Choroid plexus epithelial cell (primary cell): ENCODE data around the gene ATP5ME.

Experiments used
- DNase-seq: peaks from one replicate; pipeline ENCODE4 v3.0.0-alpha.2; 2010; ENCODE audit warnings: low read depth
- H3K4me3 ChIP-seq: 2 replicates; pipeline ENCODE4 v1.5.1; 2011; ENCODE audit warnings: low read depth, mild to moderate bottlenecking, control low read depth, low read length, moderate library complexity
- CTCF ChIP-seq: conservative IDR thresholded peaks from 2 replicates; pipeline ENCODE4 v1.5.1; 2011; ENCODE audit warnings: low read depth, mild to moderate bottlenecking, control low read depth, inconsistent platforms, low read length, moderate library complexity

ATP5ME gene

GRCh38 chr4:634599-634985, 39.5 kb downstream of the ATP5ME start:
- no peak for TF ChIP-seq CTCF
- no peak for DNase-seq
- no peak overlapping the region for H3K4me3 ChIP-seq

- H3K4me3 ChIP-seq, result no peak overlapping the region
- TF ChIP-seq CTCF, result no peak
- no peak for DNase-seq
These were observed 40.0 kb downstream of the ATP5ME start for GRCh38 chr4:633976-634598.

- no peak for DNase-seq
- H3K4me3 ChIP-seq, result no peak overlapping the region
- TF ChIP-seq CTCF, result no peak
These were observed 40.7 kb downstream of the ATP5ME start for GRCh38 chr4:633406-633805.

- H3K4me3 ChIP-seq, result no peak overlapping the region
- no peak for TF ChIP-seq CTCF
- DNase-seq, result no peak
These were observed 41.1 kb downstream of the ATP5ME start for GRCh38 chr4:632926-633325.

GRCh38 chr4:632196-632790, 41.8 kb downstream of the ATP5ME start:
- H3K4me3 ChIP-seq, result no peak overlapping the region
- no peak for DNase-seq
- TF ChIP-seq CTCF, result no peak

- no peak for TF ChIP-seq CTCF
- no peak overlapping the region for H3K4me3 ChIP-seq
- no peak for DNase-seq
These were observed 43.4 kb downstream of the ATP5ME start for GRCh38 chr4:630656-631055.
